ENCODE data around the gene BANF2. TPM values are rescaled to one million over a fixed set of nuclear protein-coding genes. Genes with fewer than 3 reads are reported as not detected.

BANF2 gene
- polyA plus RNA-seq, 3 donors = not detected

DNA sequence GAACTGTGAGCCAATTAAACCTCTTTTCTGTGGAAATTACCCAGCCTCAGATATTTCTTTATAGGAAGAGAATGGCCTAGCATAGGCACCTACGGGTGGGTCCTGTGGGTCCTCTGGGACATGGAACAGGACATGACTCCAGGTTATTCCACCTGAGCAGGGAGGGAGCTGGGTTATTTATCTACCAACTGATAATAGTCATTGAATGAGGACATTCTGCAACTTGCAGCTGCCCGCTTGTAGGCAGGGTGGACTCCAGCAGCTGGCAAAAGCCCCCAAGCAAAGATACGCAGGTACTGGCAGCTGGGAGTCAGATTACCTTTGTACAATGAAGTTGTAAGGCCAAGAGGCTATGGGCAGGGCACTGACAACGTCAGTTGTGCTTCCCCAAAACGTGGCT, 1.4 kb upstream of the BANF2 start:
- WGBS (ENCODE audit: insufficient coverage) = 63% methylated on average over 5 of the region's 5 CpGs
- Histone ChIP-seq H2AFZ (ENCODE audit: insufficient read depth, low read depth, low read length, poor library complexity, severe bottlenecking) (no peak overlapping the region), H4K20me1 (ENCODE audit: insufficient read depth, low read length) (no peaks in the 10 kb centered on the region), H3K27me3 (ENCODE audit: control insufficient read depth in 2 of 2, insufficient read depth in 2 of 2, low read length in 2 of 2) (no peaks in the 10 kb centered on the region), H3K4me2 (replicated peaks; ENCODE audit: extremely low read depth, low read length, poor library complexity, severe bottlenecking) (no peak overlapping the region), H3K27ac (ENCODE audit: low read depth in 1 of 2, low read length in 2 of 2) (no peak overlapping the region), H3K9ac (ENCODE audit: insufficient read depth, low read length, poor library complexity, severe bottlenecking) (no peak overlapping the region), H3K4me1 (ENCODE audit: control insufficient read depth in 1 of 2, insufficient read depth in 2 of 2, low read length in 2 of 2) (no peaks in the 10 kb centered on the region), H3K9me3 (replicated peaks in 1 of 2; ENCODE audit: control insufficient read depth in 1 of 2, insufficient read depth in 1 of 2, low read length in 2 of 2) (no peaks in the 10 kb centered on the region), H3K36me3 (replicated peaks in 1 of 2; ENCODE audit: control insufficient read depth in 1 of 2, insufficient read depth in 2 of 2, low read length in 2 of 2) (no peaks in the 10 kb centered on the region), H3K4me3 (replicated peaks in 1 of 3; ENCODE audit: low read depth in 2 of 3, low read length in 3 of 3) (no peak overlapping the region), H3K79me2 (ENCODE audit: insufficient read depth, low read length) (no peaks in the 10 kb centered on the region)
- H3K27ac Mint-ChIP-seq = no peak overlapping the region
- H3K4me1 Mint-ChIP-seq = no peaks in the 10 kb centered on the region
- H3K36me3 Mint-ChIP-seq = no peaks in the 10 kb centered on the region
- intact Hi-C loops (cut with micrococcal nuclease) = no loop called here
- no peak overlapping the region for H3K4me3 Mint-ChIP-seq
- H3K9me3 Mint-ChIP-seq = peaks cover 0 to 10% (median 3%) of the 10 kb centered on the region in 7 donors
- DNase-seq = no peak
- TF ChIP-seq, protein P1, sequence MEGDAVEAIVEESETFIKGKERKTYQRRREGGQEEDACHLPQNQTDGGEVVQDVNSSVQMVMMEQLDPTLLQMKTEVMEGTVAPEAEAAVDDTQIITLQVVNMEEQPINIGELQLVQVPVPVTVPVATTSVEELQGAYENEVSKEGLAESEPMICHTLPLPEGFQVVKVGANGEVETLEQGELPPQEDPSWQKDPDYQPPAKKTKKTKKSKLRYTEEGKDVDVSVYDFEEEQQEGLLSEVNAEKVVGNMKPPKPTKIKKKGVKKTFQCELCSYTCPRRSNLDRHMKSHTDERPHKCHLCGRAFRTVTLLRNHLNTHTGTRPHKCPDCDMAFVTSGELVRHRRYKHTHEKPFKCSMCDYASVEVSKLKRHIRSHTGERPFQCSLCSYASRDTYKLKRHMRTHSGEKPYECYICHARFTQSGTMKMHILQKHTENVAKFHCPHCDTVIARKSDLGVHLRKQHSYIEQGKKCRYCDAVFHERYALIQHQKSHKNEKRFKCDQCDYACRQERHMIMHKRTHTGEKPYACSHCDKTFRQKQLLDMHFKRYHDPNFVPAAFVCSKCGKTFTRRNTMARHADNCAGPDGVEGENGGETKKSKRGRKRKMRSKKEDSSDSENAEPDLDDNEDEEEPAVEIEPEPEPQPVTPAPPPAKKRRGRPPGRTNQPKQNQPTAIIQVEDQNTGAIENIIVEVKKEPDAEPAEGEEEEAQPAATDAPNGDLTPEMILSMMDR (IDR thresholded peaks at IDR 0.05) = no peak
- H3K27me3 Mint-ChIP-seq (ENCODE audit: low read depth in 3 of 3) = peaks cover 0 to 4% (median 3%) of the 10 kb centered on the region in 3 donors

DNA sequence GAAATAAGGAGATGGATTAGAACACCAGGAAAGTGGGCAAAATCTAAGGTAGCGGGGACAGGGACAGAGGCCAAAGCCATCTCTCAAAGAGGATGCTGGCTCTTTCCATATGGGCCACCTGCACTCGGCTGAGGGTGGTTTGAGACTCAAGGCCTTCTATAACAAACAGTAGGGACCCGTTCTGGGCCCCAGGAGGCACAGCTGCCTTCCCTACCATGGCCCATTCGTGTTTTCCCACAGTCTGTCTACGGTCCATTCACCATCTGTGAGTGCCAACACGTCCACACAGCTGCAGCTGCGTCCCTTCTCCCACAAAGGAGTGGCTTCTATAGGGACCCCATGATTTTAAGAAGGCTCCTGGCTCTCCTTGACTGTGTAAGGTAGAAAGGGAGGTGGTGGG, 871 bp downstream of the BANF2 start:
- H3K4me1 Mint-ChIP-seq = no peaks in the 10 kb centered on the region
- Histone ChIP-seq H3K79me2 (ENCODE audit: insufficient read depth, low read length) (no peaks in the 10 kb centered on the region), H3K4me2 (replicated peaks; ENCODE audit: extremely low read depth, low read length, poor library complexity, severe bottlenecking) (no peak overlapping the region), H4K20me1 (ENCODE audit: insufficient read depth, low read length) (no peaks in the 10 kb centered on the region), H3K9me3 (replicated peaks in 1 of 2; ENCODE audit: control insufficient read depth in 1 of 2, insufficient read depth in 1 of 2, low read length in 2 of 2) (peaks cover 0 to 2% of the 10 kb centered on the region in 2 donors), H2AFZ (ENCODE audit: insufficient read depth, low read depth, low read length, poor library complexity, severe bottlenecking) (no peak overlapping the region), H3K27ac (ENCODE audit: low read depth in 1 of 2, low read length in 2 of 2) (no peak overlapping the region), H3K9ac (ENCODE audit: insufficient read depth, low read length, poor library complexity, severe bottlenecking) (no peak overlapping the region), H3K27me3 (ENCODE audit: control insufficient read depth in 2 of 2, insufficient read depth in 2 of 2, low read length in 2 of 2) (no peaks in the 10 kb centered on the region), H3K36me3 (replicated peaks in 1 of 2; ENCODE audit: control insufficient read depth in 1 of 2, insufficient read depth in 2 of 2, low read length in 2 of 2) (no peaks in the 10 kb centered on the region), H3K4me3 (replicated peaks in 1 of 3; ENCODE audit: low read depth in 2 of 3, low read length in 3 of 3) (no peak overlapping the region), H3K4me1 (ENCODE audit: control insufficient read depth in 1 of 2, insufficient read depth in 2 of 2, low read length in 2 of 2) (no peaks in the 10 kb centered on the region)
- peaks cover 3% of the 10 kb centered on the region in 3 donors for H3K27me3 Mint-ChIP-seq (ENCODE audit: low read depth in 3 of 3)
- DNase-seq = no peak
- 81% methylated on average over 3 of the region's 7 CpGs for WGBS (ENCODE audit: insufficient coverage)
- H3K4me3 Mint-ChIP-seq = no peak overlapping the region
- H3K27ac Mint-ChIP-seq = no peak overlapping the region
- intact Hi-C loops (cut with micrococcal nuclease) = no loop called here
- H3K9me3 Mint-ChIP-seq = peaks cover 0 to 9% (median 3%) of the 10 kb centered on the region in 7 donors
- H3K36me3 Mint-ChIP-seq = no peaks in the 10 kb centered on the region
- TF ChIP-seq, protein P1 (IDR thresholded peaks at IDR 0.05) = no peak
